Measurements from ENCODE around the gene DHRS13.

The DHRS13 gene, protein sequence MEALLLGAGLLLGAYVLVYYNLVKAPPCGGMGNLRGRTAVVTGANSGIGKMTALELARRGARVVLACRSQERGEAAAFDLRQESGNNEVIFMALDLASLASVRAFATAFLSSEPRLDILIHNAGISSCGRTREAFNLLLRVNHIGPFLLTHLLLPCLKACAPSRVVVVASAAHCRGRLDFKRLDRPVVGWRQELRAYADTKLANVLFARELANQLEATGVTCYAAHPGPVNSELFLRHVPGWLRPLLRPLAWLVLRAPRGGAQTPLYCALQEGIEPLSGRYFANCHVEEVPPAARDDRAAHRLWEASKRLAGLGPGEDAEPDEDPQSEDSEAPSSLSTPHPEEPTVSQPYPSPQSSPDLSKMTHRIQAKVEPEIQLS

DNA sequence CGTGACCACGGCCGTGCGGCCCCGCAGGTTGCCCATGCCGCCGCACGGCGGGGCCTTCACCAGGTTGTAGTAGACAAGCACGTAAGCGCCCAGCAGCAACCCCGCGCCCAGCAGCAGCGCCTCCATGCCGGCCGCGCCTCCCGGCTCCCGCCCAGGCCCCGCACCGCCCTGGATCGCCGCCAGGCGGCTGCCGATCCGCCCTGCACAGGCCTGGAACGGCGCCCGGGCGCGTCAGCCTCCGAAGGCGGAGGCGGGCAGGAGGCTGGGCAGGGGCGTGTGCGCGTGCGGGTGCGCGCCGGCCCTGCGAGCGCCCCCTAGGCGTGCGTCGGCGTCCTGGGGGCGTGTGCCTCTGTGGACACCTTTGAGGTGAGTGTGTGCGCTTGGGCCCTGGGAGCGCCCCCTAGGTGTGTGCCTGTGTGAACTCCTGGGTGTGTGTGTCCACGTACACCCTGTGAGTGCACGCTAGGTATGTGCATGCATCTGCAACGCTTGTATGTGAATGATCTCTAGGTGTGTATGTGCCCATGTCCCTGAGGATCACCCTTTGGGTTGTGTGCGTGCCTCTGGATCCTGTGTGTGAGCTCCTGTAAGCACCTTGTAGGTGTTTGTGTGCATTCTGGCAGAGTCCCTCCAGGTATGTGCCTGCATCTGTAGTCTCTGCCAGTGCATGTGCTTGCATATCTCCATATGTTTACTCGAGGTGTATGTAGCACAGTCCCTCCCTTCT is at the start of gene DHRS13:
Gene DHRS13, minus strand, starts transcription at position 261 of the 727 bp plus-strand sequence. Its CDS starts 135 bp downstream, at position 126.
- peak; percentile 86 for DNase-seq

- DNase-seq: peak; percentile 97
Observed at GRCh38 chr17:28951991-28952975, 49.4 kb upstream of the DHRS13 start.

DNA sequence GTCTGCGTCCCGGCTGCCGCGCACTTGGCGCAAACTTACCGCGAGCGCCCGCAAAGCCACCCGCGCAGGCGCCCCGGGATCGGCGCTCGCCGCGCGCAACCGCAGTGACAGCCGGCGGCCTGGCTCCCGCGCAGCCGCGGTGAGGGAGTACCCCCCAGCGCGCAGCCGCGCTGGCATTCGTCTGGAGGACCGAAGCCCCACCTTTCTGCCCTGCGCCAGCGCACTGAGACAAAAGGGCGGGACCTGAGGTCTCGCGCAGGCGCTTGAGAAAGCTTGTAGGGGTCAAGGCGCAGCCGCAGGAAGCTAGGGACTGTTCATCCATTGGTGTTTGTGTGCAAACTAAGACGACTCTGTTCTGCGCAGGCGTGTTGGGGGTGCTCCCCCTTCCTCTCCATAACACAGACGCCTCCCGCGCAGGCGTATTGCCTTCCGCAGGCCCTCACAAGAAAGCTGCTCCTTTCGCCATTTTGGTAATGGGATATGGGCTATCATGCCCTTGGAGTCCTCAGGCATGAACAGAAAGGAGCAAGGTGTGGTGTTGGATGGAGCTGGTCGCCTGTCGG is 48.6 kb upstream of the DHRS13 start, which contains the start of gene PHF12:
Gene PHF12, minus strand, starts transcription at position 91 of the 563 bp plus-strand sequence. CDS start 558 bp downstream, outside the sequence.
- peak; percentile 99 for DNase-seq

DNA sequence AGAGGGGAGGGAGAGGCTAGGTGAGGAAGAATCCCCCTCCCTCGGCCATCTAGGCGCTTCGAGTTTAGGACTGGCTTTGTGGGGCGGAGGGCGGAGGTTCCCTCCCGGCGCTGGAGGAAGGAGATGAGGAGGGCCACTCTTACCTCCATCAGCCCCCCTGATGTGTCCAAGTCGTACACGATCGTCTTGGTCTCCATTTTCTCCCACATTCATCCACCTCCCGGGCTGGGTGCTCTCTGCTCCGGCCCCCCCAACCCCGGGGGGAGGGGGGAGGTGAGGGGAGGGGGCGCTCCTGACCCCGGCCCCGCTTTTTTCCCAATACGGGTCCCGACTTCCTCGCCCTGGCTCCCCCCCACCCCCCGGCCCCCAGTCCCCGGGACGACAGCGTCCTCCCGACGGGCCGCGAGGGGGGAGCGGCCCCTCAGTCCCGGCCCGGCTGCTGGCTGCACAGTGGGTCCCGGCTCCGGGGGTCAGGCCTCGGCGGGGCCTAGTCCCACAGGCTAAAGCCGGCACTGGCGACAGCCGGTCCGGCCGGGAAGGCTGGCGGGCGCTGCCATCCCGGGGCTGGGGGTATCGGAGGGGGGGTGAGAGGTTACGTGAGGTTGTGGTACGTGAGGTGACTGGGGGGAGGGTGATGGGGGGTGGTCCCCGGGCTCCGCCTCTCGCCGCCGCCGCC is 48.0 kb upstream of the DHRS13 start:
- DNase-seq: no peak

GRCh38 chr17:28950017-28950751 is 47.3 kb upstream of the DHRS13 start:
- no peak for DNase-seq

DNA sequence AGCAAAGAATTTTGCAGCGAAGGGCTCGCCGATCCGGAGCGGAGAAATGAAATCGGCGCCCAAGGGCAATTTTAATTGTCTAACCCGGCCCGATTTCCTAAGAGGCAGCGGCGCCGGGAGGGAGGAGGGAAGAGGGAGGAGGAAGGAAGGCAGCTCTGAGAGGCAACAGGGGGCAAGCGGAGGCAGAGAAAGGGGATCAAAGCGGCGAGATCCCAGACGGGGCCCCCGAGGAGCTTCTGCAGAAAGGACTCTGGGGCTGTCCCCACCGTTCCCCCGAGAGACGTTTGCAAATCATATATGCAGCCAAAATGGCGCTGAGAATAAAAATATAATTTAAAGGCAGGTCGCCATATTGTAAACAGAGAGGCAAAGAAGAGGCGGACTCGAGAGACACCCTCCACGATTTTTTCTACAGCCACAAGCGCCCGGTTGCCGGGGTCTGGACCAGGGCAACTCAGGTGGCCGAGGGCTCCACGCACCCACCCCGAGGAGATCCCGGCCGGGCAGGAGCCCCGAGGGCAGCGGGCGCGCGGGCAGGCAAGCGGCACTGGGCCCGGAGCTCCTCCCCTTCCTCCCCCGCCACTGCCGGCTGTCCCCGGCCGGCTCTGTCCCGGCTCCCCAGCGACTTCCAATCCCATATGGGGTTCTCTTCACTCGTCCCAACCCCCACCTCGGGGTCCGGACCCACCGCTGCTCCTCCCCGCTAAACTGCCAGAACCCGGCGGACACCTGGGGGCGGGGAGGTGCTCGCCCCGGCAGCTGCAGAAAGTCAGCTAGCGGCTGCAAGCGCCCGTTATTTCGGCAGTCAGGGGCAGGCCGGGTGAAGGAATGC is 46.5 kb upstream of the DHRS13 start:
- DNase-seq: peak; percentile 20

DNA sequence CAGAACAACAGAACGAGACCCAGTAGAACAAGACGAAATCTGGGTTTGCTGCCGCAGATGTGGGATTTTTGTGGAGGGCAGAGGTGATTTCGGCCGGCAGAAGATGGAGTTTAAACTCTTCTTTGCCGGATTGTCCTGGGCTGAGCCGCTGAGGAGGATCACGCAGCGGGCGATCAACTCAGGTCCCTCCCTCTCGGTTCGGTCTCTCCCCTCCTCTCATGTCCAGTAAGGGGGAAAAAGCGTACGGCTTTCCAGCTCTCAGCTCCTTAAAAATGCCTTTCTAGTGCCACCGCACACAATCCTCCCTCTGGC is 46.0 kb upstream of the DHRS13 start:
- DNase-seq: no peak

DNA sequence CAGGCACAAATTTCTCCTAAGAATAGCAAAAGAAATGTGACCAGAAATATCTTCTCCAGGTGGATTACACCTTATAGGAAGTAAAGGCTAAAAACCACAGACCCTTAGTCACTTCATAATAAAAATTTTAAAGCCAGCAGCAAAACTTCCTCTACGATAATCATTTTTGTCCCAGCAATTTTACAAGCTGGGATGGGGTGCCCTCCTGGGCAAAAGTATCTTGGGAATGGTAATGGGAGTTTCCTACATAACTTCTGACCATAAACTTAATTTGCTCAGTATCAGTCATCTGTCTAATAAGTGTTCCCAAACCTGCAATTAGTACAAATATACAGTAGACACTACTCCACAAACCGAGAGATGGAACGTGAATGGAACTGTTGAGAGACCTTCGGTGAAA is 45.5 kb upstream of the DHRS13 start:
- DNase-seq: no peak

- DNase-seq: no peak
Observed at GRCh38 chr17:28947639-28948038, 44.8 kb upstream of the DHRS13 start.

- peak; percentile 23 for DNase-seq
Observed at GRCh38 chr17:28946239-28946638, 43.4 kb upstream of the DHRS13 start.

- DNase-seq: no peak
Observed at GRCh38 chr17:28944862-28945741, 42.2 kb upstream of the DHRS13 start.

DNA sequence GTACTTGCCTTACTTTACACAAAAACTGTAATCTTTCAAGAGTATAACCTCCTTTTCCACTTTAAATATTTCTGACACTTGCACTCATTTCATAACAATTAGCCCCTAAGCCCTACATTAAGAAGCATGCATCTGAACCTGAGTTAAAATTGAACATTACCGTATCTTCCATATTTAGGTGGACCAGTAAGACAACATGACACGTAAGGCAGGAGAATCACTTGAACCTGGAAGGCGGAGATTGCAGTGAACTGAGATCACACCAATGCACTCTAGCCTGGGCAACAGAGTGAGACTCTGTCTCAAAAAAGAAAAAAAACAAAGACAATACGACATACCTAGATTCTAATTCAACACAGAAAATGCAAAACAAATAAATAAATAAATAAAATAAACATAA is 41.5 kb upstream of the DHRS13 start:
- DNase-seq: no peak

GRCh38 chr17:28942925-28943324 is 40.0 kb upstream of the DHRS13 start:
- no peak for DNase-seq

DNA sequence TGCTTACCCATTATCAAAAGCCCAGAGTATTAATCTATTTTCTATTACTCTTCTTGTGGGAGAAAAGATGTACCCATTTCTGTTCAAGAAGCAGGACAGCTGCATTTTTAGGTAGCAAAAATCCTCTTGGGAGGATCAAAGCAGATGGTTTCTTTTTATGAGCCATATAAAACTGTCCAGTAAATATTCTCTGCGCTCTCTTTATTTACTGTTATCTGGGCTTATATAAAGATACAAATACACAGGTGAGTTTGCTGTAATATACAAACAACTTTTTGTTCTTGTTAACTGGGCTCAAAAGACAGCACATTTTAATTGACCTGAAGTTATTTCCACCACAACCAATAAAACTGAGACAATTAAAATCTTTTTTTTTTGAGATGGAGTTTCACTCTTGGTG is 38.4 kb upstream of the DHRS13 start:
- DNase-seq: no peak

DNA sequence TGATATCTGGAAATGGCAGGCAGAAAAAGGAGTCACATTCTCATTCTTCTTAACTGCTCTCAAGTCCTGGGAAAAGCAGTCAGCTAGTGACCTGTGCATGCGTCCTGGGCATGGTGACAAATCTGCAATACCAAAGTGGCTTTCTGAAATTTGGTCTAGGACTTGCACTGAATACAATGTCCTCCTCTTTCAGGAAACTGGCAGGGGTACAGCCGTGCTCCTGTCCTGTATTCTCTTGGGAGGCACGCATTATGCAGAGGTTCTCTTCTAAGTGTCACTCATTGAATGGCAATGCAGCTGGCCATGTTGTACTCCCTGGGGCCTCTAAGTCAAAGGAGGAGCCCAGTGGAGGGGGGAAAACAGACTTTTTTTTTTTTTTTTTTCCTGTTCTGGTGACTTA is 37.8 kb upstream of the DHRS13 start:
- DNase-seq: no peak

DNA sequence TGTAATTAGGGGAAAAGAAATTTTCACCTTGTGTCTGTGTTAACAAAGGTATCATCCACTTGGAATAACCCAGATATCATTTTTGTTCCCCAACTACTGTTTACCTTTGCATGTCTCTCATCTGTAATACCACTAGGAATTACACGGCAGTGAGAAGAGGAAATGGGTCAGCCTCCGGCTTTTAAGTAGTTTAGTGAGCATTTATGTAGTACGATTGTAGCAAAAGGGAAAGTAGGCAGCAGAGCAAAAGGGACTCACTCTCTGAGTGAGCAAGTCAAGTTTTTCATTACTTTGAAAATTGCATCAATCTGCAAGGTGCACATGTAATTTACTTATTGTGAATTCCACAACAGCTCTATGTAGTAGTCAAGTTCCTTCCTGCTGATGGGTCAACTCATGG is 37.3 kb upstream of the DHRS13 start:
- no peak for DNase-seq

DNA sequence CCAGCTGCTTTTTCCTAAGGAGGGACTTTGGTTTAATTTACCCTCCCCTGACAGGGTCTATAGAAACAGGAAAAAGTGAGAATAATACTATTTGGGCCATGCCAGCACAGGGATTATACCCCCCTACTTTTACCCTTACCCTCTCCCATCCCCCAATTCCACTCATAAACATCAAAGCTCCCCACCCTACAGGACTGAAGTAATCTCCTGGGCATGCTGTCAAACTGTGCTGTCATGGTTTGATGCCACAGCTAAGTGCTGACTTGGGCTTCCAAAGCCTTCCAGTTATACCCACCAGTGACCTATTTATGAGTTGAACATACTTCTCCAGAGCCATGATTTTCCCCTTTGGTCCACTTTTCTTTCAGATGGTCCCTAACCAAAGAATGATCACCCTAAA is 35.7 kb upstream of the DHRS13 start:
- DNase-seq: no peak

- no peak for DNase-seq
Observed at GRCh38 chr17:28937044-28937729, 34.3 kb upstream of the DHRS13 start.
